ENCODE measurements around the gene DCXR.

DNA sequence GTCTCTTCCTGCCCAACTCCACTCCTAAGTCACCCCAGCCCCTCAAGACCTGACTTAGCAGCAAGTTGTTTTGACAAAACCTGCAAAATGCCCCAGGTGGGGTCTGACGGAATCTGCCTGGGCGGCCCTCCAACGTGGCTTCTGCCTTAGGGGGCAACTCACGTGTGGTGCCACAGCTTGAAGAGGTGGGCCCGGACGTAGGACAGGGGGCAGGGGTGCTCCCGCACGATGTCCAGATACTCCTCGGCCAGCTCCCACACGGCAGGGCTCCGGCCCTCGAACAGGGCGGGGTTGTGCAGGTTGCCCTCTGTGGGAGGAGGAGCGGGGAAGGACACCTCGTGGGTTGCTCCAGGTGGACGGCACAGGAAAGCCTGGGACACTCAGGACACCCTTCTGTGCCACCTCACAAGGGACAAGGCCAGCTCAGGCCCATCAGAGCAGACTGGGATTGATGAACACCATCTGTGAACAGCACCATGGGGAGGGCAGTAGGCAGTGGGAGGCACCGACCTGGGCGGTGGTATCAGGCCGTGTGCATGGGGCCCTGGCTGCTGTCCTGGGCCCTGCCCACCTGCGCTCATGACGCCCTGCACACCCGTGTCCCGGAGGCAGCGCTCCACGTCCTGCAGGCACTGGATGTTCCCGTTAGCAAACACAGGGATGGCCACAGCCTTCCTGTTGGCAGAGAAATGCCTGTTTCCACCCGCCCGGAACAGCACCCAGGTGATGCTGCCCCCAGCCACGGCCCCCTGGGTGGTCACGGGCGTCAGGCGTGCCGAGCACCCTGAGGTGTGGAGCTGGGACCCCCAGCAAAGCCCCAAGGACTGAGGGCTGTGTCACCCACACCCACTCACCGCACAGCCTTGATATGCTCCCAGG is 23.8 kb upstream of the DCXR start:
- TF ChIP-seq, protein P1, sequence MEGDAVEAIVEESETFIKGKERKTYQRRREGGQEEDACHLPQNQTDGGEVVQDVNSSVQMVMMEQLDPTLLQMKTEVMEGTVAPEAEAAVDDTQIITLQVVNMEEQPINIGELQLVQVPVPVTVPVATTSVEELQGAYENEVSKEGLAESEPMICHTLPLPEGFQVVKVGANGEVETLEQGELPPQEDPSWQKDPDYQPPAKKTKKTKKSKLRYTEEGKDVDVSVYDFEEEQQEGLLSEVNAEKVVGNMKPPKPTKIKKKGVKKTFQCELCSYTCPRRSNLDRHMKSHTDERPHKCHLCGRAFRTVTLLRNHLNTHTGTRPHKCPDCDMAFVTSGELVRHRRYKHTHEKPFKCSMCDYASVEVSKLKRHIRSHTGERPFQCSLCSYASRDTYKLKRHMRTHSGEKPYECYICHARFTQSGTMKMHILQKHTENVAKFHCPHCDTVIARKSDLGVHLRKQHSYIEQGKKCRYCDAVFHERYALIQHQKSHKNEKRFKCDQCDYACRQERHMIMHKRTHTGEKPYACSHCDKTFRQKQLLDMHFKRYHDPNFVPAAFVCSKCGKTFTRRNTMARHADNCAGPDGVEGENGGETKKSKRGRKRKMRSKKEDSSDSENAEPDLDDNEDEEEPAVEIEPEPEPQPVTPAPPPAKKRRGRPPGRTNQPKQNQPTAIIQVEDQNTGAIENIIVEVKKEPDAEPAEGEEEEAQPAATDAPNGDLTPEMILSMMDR (IDR thresholded peaks at IDR 0.05 in 2 of 3, conservative IDR thresholded peaks at IDR 0.05 in 1 of 3; ENCODE audit: borderline replicate concordance in 1 of 3, insufficient read depth in 1 of 3, low read depth in 2 of 3, low read length in 2 of 3), result no peak
- no peak for TF ChIP-seq POLR2AphosphoS5 (IDR thresholded peaks at IDR 0.05; ENCODE audit: low read depth, low read length)
- TF ChIP-seq EGR1 (IDR thresholded peaks at IDR 0.05; ENCODE audit: low read depth), result no peak
- no peak for TF ChIP-seq EZH2 (IDR thresholded peaks at IDR 0.05)
